ENCODE measurements around the gene UGT1A5.

- TF ChIP-seq POLR2A (IDR thresholded peaks at IDR 0.05) (no peak), EP300 (IDR thresholded peaks at IDR 0.05) (no peak)
Observed at GRCh38 chr2:233791883-233792329, 79.2 kb downstream of the UGT1A5 start.

Data from suprapubic skin (tissue), 2 donors.